Mesenchymal stem cell (in vitro differentiated cells and primary cell): ENCODE measurements around the gene AP4M1.

Experiments
- DNase-seq: peaks from one replicate; pipeline ENCODE4 v3.0.0-alpha.2; 2013
- H2AFZ ChIP-seq: one replicate; pipeline ENCODE4 v1.6.1; 2013; ENCODE audit warnings: low read depth, mild to moderate bottlenecking, control low read depth, inconsistent platforms, low read length, moderate library complexity
- H2AK5ac ChIP-seq: 2 replicates; pipeline ENCODE4 v1.6.1; 2013; ENCODE audit warnings: low read length, moderate library complexity, mild to moderate bottlenecking, inconsistent platforms; ENCODE audit not compliant: severe bottlenecking
- H2BK120ac ChIP-seq: one replicate; pipeline ENCODE4 v1.6.1; 2013; ENCODE audit warnings: low read depth, mild to moderate bottlenecking, inconsistent platforms, low read length, moderate library complexity
- H2BK12ac ChIP-seq, 2 experiments: one replicate each; pipeline ENCODE4 v1.6.1; 2013; ENCODE audit warnings: inconsistent platforms in 2 of 2, low read length in 2 of 2, mild to moderate bottlenecking in 2 of 2, moderate library complexity in 2 of 2, control low read depth in 1 of 2
- H2BK15ac ChIP-seq: one replicate; pipeline ENCODE4 v1.6.1; 2013; ENCODE audit warnings: mild to moderate bottlenecking, low read depth, inconsistent platforms; ENCODE audit not compliant: poor library complexity, severe bottlenecking
- H2BK5ac ChIP-seq: 2 replicates; pipeline ENCODE4 v1.6.1; 2013; ENCODE audit warnings: low read depth, mild to moderate bottlenecking, low read length, control low read depth, inconsistent platforms; ENCODE audit not compliant: poor library complexity, severe bottlenecking
- H3K14ac ChIP-seq, 2 experiments: one replicate each; pipeline ENCODE4 v1.6.1; 2013; ENCODE audit warnings: inconsistent platforms in 2 of 2, low read length in 2 of 2, control low read depth in 1 of 2, mild to moderate bottlenecking in 1 of 2, moderate library complexity in 1 of 2
- H3K18ac ChIP-seq, 2 experiments: one replicate each; pipeline ENCODE4 v1.6.1; 2013; ENCODE audit warnings: inconsistent platforms in 2 of 2, low read length in 2 of 2, control low read depth in 1 of 2, low read depth in 1 of 2, mild to moderate bottlenecking in 1 of 2
- H3K23ac ChIP-seq, 2 experiments: one replicate each; pipeline ENCODE4 v1.6.1; 2013; ENCODE audit warnings: inconsistent platforms in 2 of 2, low read length in 2 of 2, mild to moderate bottlenecking in 2 of 2, moderate library complexity in 2 of 2, control low read depth in 1 of 2
- H3K27ac ChIP-seq: 2 replicates; pipeline ENCODE4 v1.5.1; 2013; ENCODE audit warnings: mild to moderate bottlenecking, moderate library complexity, low read length, control low read depth, inconsistent platforms; ENCODE audit not compliant: poor library complexity, severe bottlenecking
- H3K27me3 ChIP-seq, 2 experiments: 2 replicates each; pipeline versions ENCODE4 v1.6.1 to v1.7.0; 2013; ENCODE audit warnings: low read length in 2 of 2, mild to moderate bottlenecking in 2 of 2, moderate library complexity in 2 of 2, control low read depth in 1 of 2, inconsistent platforms in 1 of 2; ENCODE audit not compliant: control insufficient read depth in 1 of 2, insufficient read depth in 1 of 2
- H3K36me3 ChIP-seq, 2 experiments: 2 replicates each; pipeline versions ENCODE4 v1.6.1 to v1.7.0; 2013; ENCODE audit warnings: low read length in 2 of 2, control low read depth in 1 of 2, inconsistent platforms in 1 of 2, low read depth in 1 of 2, mild to moderate bottlenecking in 1 of 2; ENCODE audit not compliant: insufficient read depth in 2 of 2, control insufficient read depth in 1 of 2
- H3K4ac ChIP-seq, 2 experiments: one replicate each; pipeline ENCODE4 v1.6.1; 2013; ENCODE audit warnings: inconsistent platforms in 2 of 2, low read length in 2 of 2, mild to moderate bottlenecking in 2 of 2, moderate library complexity in 2 of 2, control low read depth in 1 of 2, low read depth in 1 of 2
- H3K4me1 ChIP-seq: 2 replicates; pipeline ENCODE4 v1.6.1; 2013; ENCODE audit warnings: low read depth, low read length, control low read depth; ENCODE audit not compliant: control insufficient read depth, insufficient read depth
- H3K4me2 ChIP-seq: 2 replicates; pipeline ENCODE4 v1.6.1; 2013; ENCODE audit warnings: low read length, mild to moderate bottlenecking, inconsistent platforms; ENCODE audit not compliant: poor library complexity, severe bottlenecking
- H3K4me3 ChIP-seq, 2 experiments: 2 replicates each; pipeline versions ENCODE4 v1.5.1 to v1.7.0; 2013; ENCODE audit warnings: low read length in 2 of 2, mild to moderate bottlenecking in 2 of 2, control low read depth in 1 of 2, low read depth in 1 of 2; ENCODE audit not compliant: insufficient read depth in 1 of 2
- H3K79me1 ChIP-seq: replicated peaks from 2 replicates; pipeline ENCODE4 v1.6.1; 2013; ENCODE audit warnings: mild to moderate bottlenecking, control low read depth, low read length, inconsistent platforms; ENCODE audit not compliant: poor library complexity, severe bottlenecking
- H3K9ac ChIP-seq: 2 replicates; pipeline ENCODE4 v1.7.0; 2013; ENCODE audit warnings: mild to moderate bottlenecking, low read length, moderate library complexity
- H3K9me3 ChIP-seq: 2 replicates; pipeline ENCODE4 v1.7.0; 2013; ENCODE audit warnings: mild to moderate bottlenecking, low read length; ENCODE audit not compliant: control insufficient read depth
- H4K8ac ChIP-seq: one replicate; pipeline ENCODE4 v1.6.1; 2013; ENCODE audit warnings: inconsistent platforms, mild to moderate bottlenecking, low read length, moderate library complexity
- H4K91ac ChIP-seq: one replicate; pipeline ENCODE4 v1.6.1; 2013; ENCODE audit warnings: mild to moderate bottlenecking, low read length, inconsistent platforms
- WGBS: methylation state at CpG from one replicate; pipeline ENCODE4 v1.1.7; 2013; ENCODE audit warnings: mixed read lengths; 5-methylcytosine and 5-hydroxymethylcytosine counted together

The AP4M1 gene

GRCh38 chr7:100156331-100157068 is 55.1 kb downstream of the AP4M1 start:
- H2BK12ac ChIP-seq, result peak overlapping the region in 1 of 2 experiments; percentile 16
- no peak overlapping the region for H3K23ac ChIP-seq
- H2BK120ac ChIP-seq, result no peak overlapping the region
- H3K9ac ChIP-seq, result peak overlapping the region; percentile 87
- peak overlapping the region; percentile 48 for H3K4me2 ChIP-seq
- H2AK5ac ChIP-seq, result no peak overlapping the region
- H3K27me3 ChIP-seq, result no peaks in the 10 kb centered on the region
- no peak overlapping the region for H4K8ac ChIP-seq
- no peak overlapping the region for H3K4ac ChIP-seq
- DNase-seq, result no peak
- H4K91ac ChIP-seq, result no peak overlapping the region
- peak overlapping the region in 1 of 2 experiments; percentile 13 for H3K14ac ChIP-seq
- no peak overlapping the region for H2BK5ac ChIP-seq
- H3K4me3 ChIP-seq, result peak overlapping the region in 1 of 2 experiments; percentile 81
- H3K27ac ChIP-seq, result no peak overlapping the region
- 94% methylated on average over 16 of the region's 16 CpGs for WGBS
- no peak overlapping the region for H3K18ac ChIP-seq
- no peaks in the 10 kb centered on the region for H3K9me3 ChIP-seq
- H3K36me3 ChIP-seq, result peaks cover 42 to 46% of the 10 kb centered on the region in 2 experiments
- H3K4me1 ChIP-seq, result peaks cover 31% of the 10 kb centered on the region
- H2BK15ac ChIP-seq, result no peak overlapping the region
- H2AFZ ChIP-seq, result no peak overlapping the region
- peaks cover 24% of the 10 kb centered on the region for H3K79me1 ChIP-seq

DNA sequence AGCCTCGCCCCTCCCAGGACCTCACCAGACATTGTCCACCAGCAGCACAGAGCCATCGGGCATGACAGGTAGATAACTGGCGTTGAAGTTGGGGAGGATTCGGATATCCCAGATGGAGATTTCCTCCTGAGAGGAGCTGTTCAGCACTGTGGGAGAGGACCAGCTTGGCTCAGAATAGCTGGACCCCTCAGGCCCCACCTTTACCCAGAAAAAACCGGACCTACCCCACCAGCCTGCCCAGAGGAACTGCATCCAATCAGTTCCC is 55.6 kb downstream of the AP4M1 start:
- H3K4me2 ChIP-seq, result peak overlapping the region; percentile 48
- H3K4me3 ChIP-seq, result peak overlapping the region in 1 of 2 experiments; percentile 81
- H3K14ac ChIP-seq, result peak overlapping the region in 1 of 2 experiments; percentile 13
- H2BK15ac ChIP-seq, result no peak overlapping the region
- H3K27ac ChIP-seq, result no peak overlapping the region
- H2AFZ ChIP-seq, result no peak overlapping the region
- no peak for DNase-seq
- H3K4ac ChIP-seq, result no peak overlapping the region
- H2BK120ac ChIP-seq, result no peak overlapping the region
- no peaks in the 10 kb centered on the region for H3K27me3 ChIP-seq
- no peaks in the 10 kb centered on the region for H3K9me3 ChIP-seq
- no peak overlapping the region for H4K91ac ChIP-seq
- H3K79me1 ChIP-seq, result peaks cover 21% of the 10 kb centered on the region
- peak overlapping the region in 1 of 2 experiments; percentile 16 for H2BK12ac ChIP-seq
- H3K36me3 ChIP-seq, result peaks cover 38 to 42% of the 10 kb centered on the region in 2 experiments
- peaks cover 31% of the 10 kb centered on the region for H3K4me1 ChIP-seq
- peak overlapping the region; percentile 87 for H3K9ac ChIP-seq
- no peak overlapping the region for H2AK5ac ChIP-seq
- no peak overlapping the region for H3K18ac ChIP-seq
- H3K23ac ChIP-seq, result no peak overlapping the region
- H2BK5ac ChIP-seq, result no peak overlapping the region
- no peak overlapping the region for H4K8ac ChIP-seq
- 82% methylated on average over 3 of the region's 5 CpGs for WGBS

GRCh38 chr7:100157334-100158228 is 56.1 kb downstream of the AP4M1 start:
- Histone ChIP-seq H3K79me1 (peaks cover 18% of the 10 kb centered on the region), H3K4me1 (peaks cover 31% of the 10 kb centered on the region), H3K14ac (peak overlapping the region in 1 of 2 experiments; percentile 45), H3K27me3 (no peaks in the 10 kb centered on the region), H2BK120ac (peak overlapping the region; percentile 58), H4K91ac (no peak overlapping the region), H2BK5ac (no peak overlapping the region), H4K8ac (no peak overlapping the region), H2AFZ (no peak overlapping the region), H3K23ac (no peak overlapping the region), H3K4me3 (peak overlapping the region; percentile 81 to 87), H3K36me3 (peaks cover 38 to 40% of the 10 kb centered on the region in 2 experiments), H3K18ac (peak overlapping the region; percentile 64 to 87), H3K4me2 (peak overlapping the region; percentile 48), H2BK12ac (peak overlapping the region in 1 of 2 experiments; percentile 12), H3K4ac (peak overlapping the region; percentile 49 to 76), H3K9ac (peak overlapping the region; percentile 87), H3K27ac (no peak overlapping the region), H2BK15ac (no peak overlapping the region), H2AK5ac (peak overlapping the region; percentile 10), H3K9me3 (no peaks in the 10 kb centered on the region)
- WGBS, result 30% methylated on average over 18 of the region's 32 CpGs
- peak; percentile 82 for DNase-seq
